Measurements from ENCODE around the gene STAT4. TPM values are rescaled to one million over a fixed set of nuclear protein-coding genes. Genes with fewer than 3 reads are reported as not detected.

Gene STAT4
- total RNA-seq, 1 experiment from 2014 or later: 4.3 TPM

GRCh38 chr2:191043438-191043837 is 107.4 kb downstream of the STAT4 start:
- DNase-seq (ENCODE audit: low spot score): no peak

- DNase-seq (ENCODE audit: low spot score): peak; percentile 42
These were observed 109.2 kb downstream of the STAT4 start for GRCh38 chr2:191041418-191042161.

GRCh38 chr2:191039616-191040015 is 111.2 kb downstream of the STAT4 start:
- DNase-seq (ENCODE audit: low spot score): no peak

DNA sequence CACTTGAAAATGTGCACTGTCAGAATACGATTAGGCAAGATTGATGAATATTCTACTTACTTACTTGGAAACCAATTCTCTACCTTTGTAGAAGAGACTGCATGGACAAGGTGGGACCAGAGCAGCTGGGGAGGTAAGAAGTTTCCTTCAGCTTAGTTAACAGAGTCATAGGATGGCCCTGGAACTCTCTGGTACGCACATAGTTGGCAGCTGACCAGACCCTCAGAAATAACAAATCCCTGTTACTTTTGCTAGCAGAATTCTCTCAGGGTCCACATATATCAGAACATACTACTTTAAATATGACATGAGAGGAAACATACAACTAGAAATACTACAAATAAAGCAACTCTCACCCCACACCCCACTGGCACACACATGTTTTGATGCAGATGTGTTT is 112.1 kb downstream of the STAT4 start:
- DNase-seq (ENCODE audit: low spot score): no peak

DNA sequence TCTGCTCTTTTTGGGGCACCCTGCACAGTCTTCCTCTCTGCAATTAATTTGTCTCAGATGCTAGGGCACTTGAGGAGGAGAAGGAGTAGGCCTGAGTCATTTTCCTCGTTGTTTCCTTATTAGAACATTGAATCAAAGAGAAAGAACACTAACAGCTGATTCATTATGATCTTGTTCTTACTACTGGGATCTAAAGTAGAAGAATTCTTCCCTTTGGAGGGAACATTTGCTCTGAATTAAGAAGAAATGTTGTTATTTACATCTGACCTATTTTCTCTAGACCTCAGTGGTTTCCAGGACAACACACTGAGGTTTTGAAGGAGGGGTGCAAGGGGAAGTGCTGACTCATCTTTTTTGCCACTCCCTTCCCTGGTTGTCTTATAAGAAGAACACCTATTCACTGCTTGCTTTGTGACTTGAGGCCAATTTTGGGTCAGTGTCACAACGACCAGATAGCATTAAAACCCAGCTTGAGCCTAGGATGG is 112.5 kb downstream of the STAT4 start:
- peak; percentile 39 for DNase-seq (ENCODE audit: low spot score)

- DNase-seq (ENCODE audit: low spot score): no peak
These were observed 113.4 kb downstream of the STAT4 start for GRCh38 chr2:191037351-191037750.

- no peak for DNase-seq (ENCODE audit: low spot score)
These were observed 114.4 kb downstream of the STAT4 start for GRCh38 chr2:191036363-191036762.

DNA sequence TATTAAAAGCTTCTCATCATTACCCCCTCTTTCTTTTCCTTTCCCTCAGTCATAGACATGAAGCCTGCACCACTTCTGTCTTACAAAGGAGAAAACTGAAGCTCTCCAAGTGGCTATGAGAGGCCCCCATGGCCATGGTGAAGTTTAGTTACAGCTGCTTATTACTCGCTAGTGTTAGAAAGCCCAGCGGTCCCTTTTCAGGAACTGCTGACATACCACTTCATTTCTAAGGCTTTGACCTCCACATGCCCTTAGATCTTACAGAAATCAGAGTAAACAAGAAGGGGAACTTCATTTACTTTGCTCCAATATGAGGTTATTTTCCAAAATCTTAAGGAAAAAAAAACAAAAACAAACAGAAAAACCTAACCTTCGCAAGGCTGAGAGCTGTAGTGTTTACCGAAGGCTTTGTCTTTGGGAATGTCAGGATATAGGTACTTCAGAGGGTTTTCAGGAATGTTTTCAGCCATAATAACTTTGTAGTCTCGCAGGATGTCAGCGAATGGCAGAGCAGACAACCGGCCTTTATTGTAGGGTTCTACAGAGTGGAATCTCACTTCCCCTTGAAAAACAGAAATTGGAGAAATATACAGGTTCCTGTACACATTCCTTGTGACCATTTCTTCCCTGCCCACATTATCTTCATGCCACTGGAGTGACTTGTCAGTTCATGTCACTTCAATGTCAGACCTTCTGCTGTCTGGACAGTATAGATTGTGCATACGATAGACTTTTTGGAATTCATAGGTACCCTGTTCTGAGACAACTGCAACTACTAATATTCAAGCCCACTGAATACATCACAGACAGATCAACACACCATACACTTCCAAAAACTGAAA is 118.0 kb downstream of the STAT4 start:
- DNase-seq (ENCODE audit: low spot score): no peak

DNA sequence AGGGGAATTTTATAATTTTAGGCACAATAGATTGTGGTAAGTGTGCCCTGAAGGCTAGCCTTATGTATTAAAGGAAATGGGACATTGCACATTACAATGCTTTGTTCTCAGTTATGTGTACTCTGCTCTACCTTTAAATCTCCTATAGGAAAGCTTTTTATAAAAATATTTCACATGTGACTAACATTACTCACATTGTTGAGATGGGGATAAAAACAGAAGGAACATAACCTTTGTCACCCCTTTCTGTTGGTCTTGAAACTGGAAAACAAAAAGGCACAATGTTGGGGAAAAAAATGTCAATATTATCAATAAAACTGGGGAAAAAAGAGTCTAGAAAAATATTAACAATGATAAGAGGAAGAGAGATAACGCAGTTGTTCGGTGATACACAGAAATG is 119.5 kb downstream of the STAT4 start:
- no peak for DNase-seq (ENCODE audit: low spot score)

DNA sequence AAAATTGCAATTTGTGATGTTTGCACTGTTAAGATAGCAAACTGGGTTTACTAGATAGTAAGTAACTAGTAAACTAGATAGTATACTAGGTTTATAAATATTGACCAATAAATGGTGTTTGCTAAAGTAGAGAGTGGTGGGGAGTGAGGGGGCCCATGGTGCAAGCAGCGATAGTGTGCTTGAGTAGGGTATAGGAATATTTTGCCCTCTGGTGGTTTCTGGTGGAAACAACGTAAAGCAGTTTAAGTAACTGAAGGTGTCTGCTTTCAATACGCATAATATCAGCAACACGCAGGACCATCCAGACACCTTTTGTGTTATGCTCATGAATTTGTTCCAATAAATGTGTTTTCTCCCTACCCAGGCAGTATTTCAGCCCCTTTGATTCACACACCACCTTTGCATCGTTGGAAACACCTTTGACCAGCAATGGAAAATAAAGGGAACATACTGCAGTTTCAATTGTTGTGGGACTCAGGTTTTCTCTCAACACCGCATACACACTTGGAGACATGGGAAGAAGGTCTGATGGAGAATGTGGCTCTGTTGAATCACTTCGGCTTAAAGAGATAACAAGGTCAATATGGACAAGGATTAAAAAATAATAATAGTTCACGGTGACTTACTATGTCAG is 120.2 kb downstream of the STAT4 start:
- DNase-seq (ENCODE audit: low spot score): peak; percentile 32

DNA sequence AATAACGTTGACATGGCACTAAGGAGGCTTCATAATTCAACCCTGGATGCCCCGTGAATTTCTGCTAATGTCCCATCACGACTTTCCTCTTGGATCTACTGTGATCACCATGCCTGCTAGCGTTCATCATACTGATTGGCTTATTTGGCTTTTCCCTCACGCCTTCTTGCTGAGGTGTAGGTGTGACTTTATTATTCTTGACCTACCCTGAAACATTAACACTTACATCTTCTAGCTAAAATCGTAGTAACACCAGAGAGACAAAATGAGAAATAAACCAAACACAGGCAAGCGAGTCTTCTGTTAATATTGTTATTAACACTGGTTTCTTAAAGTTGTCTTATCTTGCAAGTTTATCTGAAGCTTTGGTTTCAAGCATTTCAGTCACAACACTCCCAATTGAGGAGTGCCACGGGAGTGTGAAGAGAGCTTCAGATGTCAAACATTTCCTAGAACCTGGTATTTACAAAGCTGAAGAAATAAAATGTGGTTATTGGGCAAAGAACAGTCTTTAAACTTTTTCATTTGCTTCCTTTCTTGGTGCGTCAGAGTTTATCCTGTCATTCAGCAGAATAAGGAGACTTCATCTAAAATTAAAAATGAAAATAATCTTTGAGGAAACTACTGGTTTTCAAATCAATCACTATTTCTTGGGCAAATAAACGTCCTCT is 121.4 kb downstream of the STAT4 start:
- no peak for DNase-seq (ENCODE audit: low spot score)

GRCh38 chr2:191026377-191026776 is 124.4 kb downstream of the STAT4 start:
- no peak for DNase-seq (ENCODE audit: low spot score)

GRCh38 chr2:191025135-191025534 is 125.7 kb downstream of the STAT4 start:
- DNase-seq (ENCODE audit: low spot score): no peak

GRCh38 chr2:191023235-191023679 is 127.5 kb downstream of the STAT4 start:
- DNase-seq (ENCODE audit: low spot score): no peak

GRCh38 chr2:191020742-191021381 is 129.9 kb downstream of the STAT4 start:
- DNase-seq (ENCODE audit: low spot score): peak; percentile 26

DNA sequence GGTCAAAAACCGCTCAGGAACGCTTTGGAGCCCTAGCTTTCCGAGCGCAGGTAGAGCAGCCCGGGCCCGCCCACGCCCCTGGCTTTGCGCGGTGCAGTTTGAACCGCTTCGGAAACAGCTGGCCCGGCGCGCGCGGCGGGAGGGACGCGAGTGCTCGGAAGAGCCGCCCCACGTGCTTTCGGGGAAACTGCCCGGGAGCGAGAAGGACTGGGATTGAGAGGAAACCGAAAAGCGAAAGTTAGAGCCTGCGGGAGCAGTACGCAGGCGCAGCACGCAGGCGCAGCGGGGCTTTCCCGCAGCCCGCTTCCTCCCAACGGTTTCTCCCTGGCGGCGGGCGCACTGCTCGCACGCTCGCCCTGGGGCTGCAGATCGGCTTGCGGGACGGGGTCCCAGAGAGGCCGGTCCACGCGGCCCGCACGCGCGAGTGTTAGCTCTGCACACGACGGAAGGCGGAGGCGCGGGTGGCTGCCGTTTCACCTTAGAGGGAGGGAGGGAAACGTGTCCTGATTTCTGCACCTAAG is 130.5 kb downstream of the STAT4 start:
- peak; percentile 95 for DNase-seq (ENCODE audit: low spot score)

DNA sequence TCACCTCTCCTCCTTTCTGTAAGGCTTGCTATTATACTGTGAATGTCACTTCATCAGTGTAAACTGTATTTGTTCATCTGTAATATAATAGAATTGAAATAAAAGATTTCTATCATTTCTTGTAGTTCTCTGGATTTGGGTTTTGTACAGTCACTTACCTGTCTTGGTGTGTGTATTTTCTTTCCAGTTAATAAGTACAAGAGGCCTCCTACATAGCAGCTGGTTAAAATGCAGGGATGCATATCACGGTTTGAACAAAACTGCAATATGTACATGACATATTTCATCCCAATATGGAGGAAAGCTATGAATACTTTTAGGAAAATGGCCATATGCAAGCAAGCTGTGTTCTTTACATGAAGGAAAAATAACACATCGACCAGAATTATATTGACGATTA is 131.4 kb downstream of the STAT4 start:
- DNase-seq (ENCODE audit: low spot score): no peak

- no peak for DNase-seq (ENCODE audit: low spot score)
These were observed 132.1 kb downstream of the STAT4 start for GRCh38 chr2:191018643-191019119.

- no peak for DNase-seq (ENCODE audit: low spot score)
These were observed 132.7 kb downstream of the STAT4 start for GRCh38 chr2:191018048-191018447.

- no peak for DNase-seq (ENCODE audit: low spot score)
These were observed 135.0 kb downstream of the STAT4 start for GRCh38 chr2:191015831-191016230.

DNA sequence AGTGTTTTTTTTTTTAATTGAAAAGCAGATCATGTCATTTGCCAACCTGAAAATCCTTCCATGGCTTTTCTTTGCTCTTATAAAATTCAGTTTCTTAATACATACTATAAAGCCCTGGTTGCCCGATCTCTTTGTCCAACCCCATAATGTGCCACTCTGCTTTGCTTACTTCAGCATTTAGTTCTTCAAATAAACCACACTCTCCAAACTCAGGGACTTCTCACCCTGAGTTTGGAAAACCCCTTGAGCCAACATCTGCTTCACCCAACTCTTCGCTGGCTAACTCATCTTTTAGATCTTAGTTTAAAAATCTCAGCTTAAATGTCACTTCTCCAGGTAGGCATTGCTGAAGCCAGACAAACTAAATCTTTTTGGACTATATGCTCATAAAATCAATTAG is 135.6 kb downstream of the STAT4 start:
- DNase-seq (ENCODE audit: low spot score): no peak

Data from H4 (cell line).